Measurements from ENCODE around the gene CNR2. TPM values are rescaled to one million over a fixed set of nuclear protein-coding genes. Genes with fewer than 3 reads are reported as not detected.

CNR2 gene
- total and polyA plus RNA-seq, 2 donors from 2014 or later = 0.57 TPM; not detected in 1

GRCh38 chr1:23915466-23915865 lies 2.3 kb upstream of the CNR2 start:
- no peak for FAIRE-seq
- no peaks in the 10 kb centered on the region for H3K27me3 ChIP-seq (ENCODE audit: control insufficient read depth, insufficient read depth, low read length)
- no peaks in the 10 kb centered on the region for H3K9me3 ChIP-seq (ENCODE audit: control insufficient read depth in 2 of 3, insufficient read depth in 1 of 3, low read length in 3 of 3)
- no peak overlapping the region for H3K4me3 ChIP-seq (ENCODE audit: low read length in 3 of 3)
- H3K27ac ChIP-seq (ENCODE audit: low read depth in 2 of 2, low read length in 2 of 2) = no peak overlapping the region
- peaks cover 0 to 2% (median 0%) of the 10 kb centered on the region in 3 donors for H3K4me1 ChIP-seq (ENCODE audit: control insufficient read depth in 2 of 3, insufficient read depth in 2 of 3, low read depth in 1 of 3, low read length in 3 of 3)
- TF ChIP-seq, protein P1, sequence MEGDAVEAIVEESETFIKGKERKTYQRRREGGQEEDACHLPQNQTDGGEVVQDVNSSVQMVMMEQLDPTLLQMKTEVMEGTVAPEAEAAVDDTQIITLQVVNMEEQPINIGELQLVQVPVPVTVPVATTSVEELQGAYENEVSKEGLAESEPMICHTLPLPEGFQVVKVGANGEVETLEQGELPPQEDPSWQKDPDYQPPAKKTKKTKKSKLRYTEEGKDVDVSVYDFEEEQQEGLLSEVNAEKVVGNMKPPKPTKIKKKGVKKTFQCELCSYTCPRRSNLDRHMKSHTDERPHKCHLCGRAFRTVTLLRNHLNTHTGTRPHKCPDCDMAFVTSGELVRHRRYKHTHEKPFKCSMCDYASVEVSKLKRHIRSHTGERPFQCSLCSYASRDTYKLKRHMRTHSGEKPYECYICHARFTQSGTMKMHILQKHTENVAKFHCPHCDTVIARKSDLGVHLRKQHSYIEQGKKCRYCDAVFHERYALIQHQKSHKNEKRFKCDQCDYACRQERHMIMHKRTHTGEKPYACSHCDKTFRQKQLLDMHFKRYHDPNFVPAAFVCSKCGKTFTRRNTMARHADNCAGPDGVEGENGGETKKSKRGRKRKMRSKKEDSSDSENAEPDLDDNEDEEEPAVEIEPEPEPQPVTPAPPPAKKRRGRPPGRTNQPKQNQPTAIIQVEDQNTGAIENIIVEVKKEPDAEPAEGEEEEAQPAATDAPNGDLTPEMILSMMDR (IDR thresholded peaks at IDR 0.05; ENCODE audit: borderline replicate concordance, extremely low read depth, insufficient read depth) = no peak
- DNase-seq = no peak
- no peaks in the 10 kb centered on the region for H3K36me3 ChIP-seq (ENCODE audit: control insufficient read depth in 2 of 3, insufficient read depth in 3 of 3, low read length in 3 of 3)
- intact Hi-C loops (cut with DNase I) = no loop called here
- no peak overlapping the region for H3K9ac ChIP-seq (ENCODE audit: low read length in 3 of 3)

DNA sequence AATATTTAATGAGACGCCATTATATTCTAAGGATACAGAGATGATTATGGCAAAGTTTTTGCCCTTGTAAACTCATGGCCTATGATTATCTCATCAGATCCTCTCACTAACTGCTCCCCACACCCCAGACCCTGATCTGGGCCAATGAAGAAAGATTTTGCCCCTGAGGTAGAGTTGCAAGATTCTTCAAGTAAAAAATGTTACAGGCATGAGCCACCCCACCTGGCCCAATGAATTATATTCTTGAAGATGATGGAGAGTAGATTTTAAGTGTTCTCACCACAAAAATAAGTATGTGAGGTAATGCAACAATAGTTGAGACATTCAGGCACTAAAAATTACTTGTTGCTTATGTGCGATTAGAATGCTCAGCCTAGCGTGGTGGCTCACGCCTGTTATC lies 1.8 kb upstream of the CNR2 start:
- intact Hi-C loops (cut with DNase I) = no loop called here
- DNase-seq (no peak), FAIRE-seq (no peak)
- H3K9ac ChIP-seq (ENCODE audit: low read length in 3 of 3) = no peak overlapping the region
- no peaks in the 10 kb centered on the region for H3K9me3 ChIP-seq (ENCODE audit: control insufficient read depth in 2 of 3, insufficient read depth in 1 of 3, low read length in 3 of 3)
- H3K36me3 ChIP-seq (ENCODE audit: control insufficient read depth in 2 of 3, insufficient read depth in 3 of 3, low read length in 3 of 3) = no peaks in the 10 kb centered on the region
- H3K4me1 ChIP-seq (ENCODE audit: control insufficient read depth in 2 of 3, insufficient read depth in 2 of 3, low read depth in 1 of 3, low read length in 3 of 3) = no peaks in the 10 kb centered on the region
- no peaks in the 10 kb centered on the region for H3K27me3 ChIP-seq (ENCODE audit: control insufficient read depth, insufficient read depth, low read length)
- no peak overlapping the region for H3K4me3 ChIP-seq (ENCODE audit: low read length in 3 of 3)
- H3K27ac ChIP-seq (ENCODE audit: low read depth in 2 of 2, low read length in 2 of 2) = no peak overlapping the region
- TF ChIP-seq, protein P1 (IDR thresholded peaks at IDR 0.05; ENCODE audit: borderline replicate concordance, extremely low read depth, insufficient read depth) = no peak

DNA sequence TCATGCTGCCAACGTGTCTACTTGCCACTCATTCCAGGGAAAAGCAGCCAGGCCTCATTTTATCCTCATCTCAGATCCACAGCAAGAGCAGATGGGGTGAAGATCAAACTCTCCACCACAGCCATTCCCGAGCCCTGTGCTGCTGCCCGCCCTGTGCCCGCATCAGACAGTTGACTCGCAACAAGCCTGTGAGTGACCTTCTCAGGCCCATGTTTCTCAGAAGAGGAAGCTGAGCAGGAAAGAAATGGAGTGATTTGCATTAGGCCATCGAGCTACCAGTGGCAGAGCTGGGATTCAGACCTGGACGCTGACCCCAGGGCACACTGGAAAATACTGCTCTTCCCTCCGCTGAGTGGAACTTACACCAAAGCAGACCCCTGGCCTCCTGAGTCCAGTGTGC lies 1.2 kb downstream of the CNR2 start:
- Histone ChIP-seq H3K27me3 (ENCODE audit: control insufficient read depth, insufficient read depth, low read length) (no peaks in the 10 kb centered on the region), H3K36me3 (ENCODE audit: control insufficient read depth in 2 of 3, insufficient read depth in 3 of 3, low read length in 3 of 3) (no peaks in the 10 kb centered on the region), H3K27ac (ENCODE audit: low read depth in 2 of 2, low read length in 2 of 2) (no peak overlapping the region), H3K4me3 (ENCODE audit: low read length in 3 of 3) (no peak overlapping the region), H3K9ac (ENCODE audit: low read length in 3 of 3) (no peak overlapping the region), H3K4me1 (ENCODE audit: control insufficient read depth in 2 of 3, insufficient read depth in 2 of 3, low read depth in 1 of 3, low read length in 3 of 3) (no peaks in the 10 kb centered on the region), H3K9me3 (ENCODE audit: control insufficient read depth in 2 of 3, insufficient read depth in 1 of 3, low read length in 3 of 3) (no peaks in the 10 kb centered on the region)
- TF ChIP-seq, protein P1 (IDR thresholded peaks at IDR 0.05; ENCODE audit: borderline replicate concordance, extremely low read depth, insufficient read depth) = no peak
- no peak for DNase-seq
- intact Hi-C loops (cut with DNase I) = no loop called here
- no peak for FAIRE-seq

- no peak overlapping the region for H3K27ac ChIP-seq (ENCODE audit: low read depth in 2 of 2, low read length in 2 of 2)
- intact Hi-C loops (cut with DNase I) = no loop called here
- FAIRE-seq (no peak), DNase-seq (no peak)
- TF ChIP-seq, protein P1 (IDR thresholded peaks at IDR 0.05; ENCODE audit: borderline replicate concordance, extremely low read depth, insufficient read depth) = no peak
- no peaks in the 10 kb centered on the region for H3K9me3 ChIP-seq (ENCODE audit: control insufficient read depth in 2 of 3, insufficient read depth in 1 of 3, low read length in 3 of 3)
- H3K36me3 ChIP-seq (ENCODE audit: control insufficient read depth in 2 of 3, insufficient read depth in 3 of 3, low read length in 3 of 3) = no peaks in the 10 kb centered on the region
- no peak overlapping the region for H3K9ac ChIP-seq (ENCODE audit: low read length in 3 of 3)
- no peaks in the 10 kb centered on the region for H3K4me1 ChIP-seq (ENCODE audit: control insufficient read depth in 2 of 3, insufficient read depth in 2 of 3, low read depth in 1 of 3, low read length in 3 of 3)
- no peaks in the 10 kb centered on the region for H3K27me3 ChIP-seq (ENCODE audit: control insufficient read depth, insufficient read depth, low read length)
- H3K4me3 ChIP-seq (ENCODE audit: low read length in 3 of 3) = no peak overlapping the region
These were observed 2.5 kb downstream of the CNR2 start for GRCh38 chr1:23910553-23911246.

All from kidney (tissue), 14 donors.